DND-41 (cell line): ENCODE results near the gene LPAR2.

Experiments
- ATAC-seq: fragments of 200-7000 bp; cut with Tn5 transposase; 3 replicates; pipeline ENCODE4 v1.9.1; 2021; ENCODE audit warnings: low read depth; ENCODE audit not compliant: insufficient read depth
- DNase-seq: peaks from one replicate; pipeline ENCODE4 v3.0.0-alpha.2; 2020
- H2AFZ ChIP-seq: 2 replicates; pipeline ENCODE4 v1.6.0; 2012; ENCODE audit warnings: low read depth, low read length
- H3K27ac ChIP-seq: 2 replicates; pipeline ENCODE4 v1.5.1; 2012; ENCODE audit warnings: low read length, inconsistent platforms
- H3K27me3 ChIP-seq: fragments of 200-600 bp; sonication (generic); 2 replicates; pipeline ENCODE4 v1.6.0; 2012; ENCODE audit warnings: low read length, mild to moderate bottlenecking, inconsistent platforms; ENCODE audit not compliant: insufficient read depth, poor library complexity
- H3K36me3 ChIP-seq: 2 replicates; pipeline ENCODE4 v1.5.1; 2012; ENCODE audit warnings: low read length, inconsistent platforms; ENCODE audit not compliant: insufficient read depth
- H3K4me1 ChIP-seq: 2 replicates; pipeline ENCODE4 v1.5.1; 2012; ENCODE audit warnings: mild to moderate bottlenecking, low read length; ENCODE audit not compliant: insufficient read depth
- H3K4me2 ChIP-seq: 2 replicates; pipeline ENCODE4 v1.6.0; 2012; ENCODE audit warnings: mild to moderate bottlenecking, moderate library complexity, low read length, inconsistent platforms; ENCODE audit not compliant: insufficient read depth
- H3K4me3 ChIP-seq, 2 experiments: fragments of 200-600 bp in 1 of 2; shearing (Covaris generic) in 1 of 2; 2 replicates each; pipeline ENCODE4 v1.5.1; 2012 to 2016; ENCODE audit warnings: inconsistent platforms in 2 of 2, low read length in 2 of 2, mild to moderate bottlenecking in 2 of 2, low read depth in 1 of 2, moderate library complexity in 1 of 2
- H3K79me2 ChIP-seq: 2 replicates; pipeline ENCODE4 v1.6.0; 2012; ENCODE audit warnings: low read length, inconsistent platforms; ENCODE audit not compliant: insufficient read depth
- H3K9ac ChIP-seq: 2 replicates; pipeline ENCODE4 v1.6.0; 2012; ENCODE audit warnings: low read depth, mild to moderate bottlenecking, inconsistent platforms, low read length, moderate library complexity
- H3K9me3 ChIP-seq: 2 replicates; pipeline ENCODE4 v1.5.1; 2012; ENCODE audit warnings: low read length, moderate library complexity, mild to moderate bottlenecking, inconsistent platforms; ENCODE audit not compliant: insufficient read depth, severe bottlenecking
- H4K20me1 ChIP-seq: 2 replicates; pipeline ENCODE4 v1.6.0; 2012; ENCODE audit warnings: low read length; ENCODE audit not compliant: insufficient read depth
- CTCF ChIP-seq: IDR thresholded peaks from 2 replicates; pipeline ENCODE4 v1.5.1; 2012; ENCODE audit warnings: borderline replicate concordance, low read length, moderate library complexity, mild to moderate bottlenecking; ENCODE audit not compliant: poor library complexity, severe bottlenecking; ENCODE audit errors: extremely low read depth
- EZH2 ChIP-seq: IDR thresholded peaks from 3 replicates; pipeline ENCODE4 v1.6.1; 2012; ENCODE audit warnings: borderline replicate concordance, low read depth, mild to moderate bottlenecking, moderate library complexity, low read length, inconsistent platforms; ENCODE audit not compliant: severe bottlenecking

The LPAR2 gene

GRCh38 chr19:19619849-19620210 is 8.2 kb downstream of the LPAR2 start:
- Histone ChIP-seq H3K36me3 (0 out of 2 replicates have a peak, but pooled peaks cover 5% of the 10 kb centered on the region), H3K9ac (no peak overlapping the region), H3K4me1 (peaks cover 31% of the 10 kb centered on the region), H3K27me3 (no peaks in the 10 kb centered on the region), H3K4me2 (no peak overlapping the region), H3K27ac (no peak overlapping the region), H3K4me3 (no peak overlapping the region), H2AFZ (no peak overlapping the region), H4K20me1 (no peaks in the 10 kb centered on the region), H3K9me3 (no peaks in the 10 kb centered on the region), H3K79me2 (peaks cover 23% of the 10 kb centered on the region)
- ATAC-seq, result no peak
- TF ChIP-seq EZH2 (no peak), CTCF (no peak)
- DNase-seq, result no peak

GRCh38 chr19:19619181-19619848 is 8.7 kb downstream of the LPAR2 start:
- no peaks in the 10 kb centered on the region for H3K9me3 ChIP-seq
- H3K79me2 ChIP-seq, result peaks cover 23% of the 10 kb centered on the region
- no peak for TF ChIP-seq EZH2
- no peak for TF ChIP-seq CTCF
- no peak overlapping the region; the same call in 1 of the 2 replicates for H3K9ac ChIP-seq
- H3K27me3 ChIP-seq, result no peaks in the 10 kb centered on the region
- peak overlapping the region; percentile 96 for H3K4me2 ChIP-seq
- DNase-seq, result no peak
- no peak for ATAC-seq
- H3K36me3 ChIP-seq, result 0 out of 2 replicates have a peak, but pooled peaks cover 5% of the 10 kb centered on the region
- H3K4me3 ChIP-seq, result peak overlapping the region; percentile 15 to 86; a peak in 3 of 4 replicates
- peaks cover 31% of the 10 kb centered on the region for H3K4me1 ChIP-seq
- H3K27ac ChIP-seq, result no peak overlapping the region
- H2AFZ ChIP-seq, result 0 out of 2 replicates have a peak overlapping the region, but pooled peaks have one; percentile 63
- H4K20me1 ChIP-seq, result no peaks in the 10 kb centered on the region

- Histone ChIP-seq H3K27me3 (no peaks in the 10 kb centered on the region), H3K4me1 (peaks cover 31% of the 10 kb centered on the region), H3K9me3 (no peaks in the 10 kb centered on the region), H4K20me1 (no peaks in the 10 kb centered on the region), H3K27ac (peak within 1 kb of the TSS; percentile 84), H3K9ac (peak within 1 kb of the TSS; percentile 71), H3K4me3 (peak within 1 kb of the TSS; percentile 45 to 86; a peak in 3 of 4 replicates), H2AFZ (peak within 1 kb of the TSS; percentile 97), H3K79me2 (peaks cover 26% of the 10 kb centered on the region), H3K4me2 (peak within 1 kb of the TSS; percentile 96), H3K36me3 (no peaks in the 10 kb centered on the region)
- peak; percentile 96 for ATAC-seq
- TF ChIP-seq EZH2 (no peak), CTCF (no peak)
- peak; percentile 99 for DNase-seq
Observed at GRCh38 chr19:19618219-19619051, 9.6 kb downstream of the LPAR2 start, which contains the start of gene PBX4. Gene PBX4 (minus strand): TSS chr19:19618687. CDS start chr19:19618629, 58 bp downstream.
